Gastrocnemius medialis (tissue), 4 donors: ENCODE measurements around the gene ATP6V0D1.
"Not testable (repeated sequence)": the region's sequence is repeated elsewhere in the genome, so short reads cannot be mapped to it uniquely, and the experiment has no call there.

ENCODE experiments used
- POLR2A ChIP-seq, 2 donors: fragments of 450-650 bp; IDR thresholded peaks; one replicate each; pipeline ENCODE4 v1.6.1; 2017; ENCODE audit warnings: antibody characterized with exemption in 2 of 2, mild to moderate bottlenecking in 2 of 2, moderate library complexity in 2 of 2
- TF ChIP-seq, protein P1 (sequence below), 5 experiments: fragments of 450-650 bp in 3 of 5; fragments of 200-600 bp in 2 of 5; sonication (generic) in 2 of 5; IDR thresholded peaks in 4 of 5; conservative IDR thresholded peaks in 1 of 5; 1 replicate in 4 of 5; 2 replicates in 1 of 5; pipeline ENCODE4 v1.5.1; 2016 to 2019; ENCODE audit warnings: antibody characterized with exemption in 5 of 5, mild to moderate bottlenecking in 3 of 5, moderate library complexity in 3 of 5

DNA sequence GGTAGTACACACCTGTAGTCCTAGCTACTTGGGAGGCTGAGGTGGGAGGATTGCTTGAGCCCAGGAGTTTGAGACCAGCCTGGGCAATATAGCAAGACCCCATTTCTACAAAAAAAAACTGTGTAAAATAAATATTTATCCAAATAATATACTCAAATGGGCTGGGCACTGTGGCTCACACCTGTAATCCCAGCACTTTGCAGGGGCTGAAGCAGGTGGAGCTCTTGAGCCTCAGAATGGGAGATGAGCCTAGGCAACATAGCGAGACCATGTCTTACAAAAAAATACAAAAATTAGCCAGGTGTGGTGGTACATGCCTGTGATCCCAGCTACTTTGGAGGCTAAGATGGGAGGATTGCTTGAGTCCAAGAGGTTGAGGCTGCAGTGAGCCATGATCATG lies 32.9 kb upstream of the ATP6V0D1 start:
- TF ChIP-seq, protein P1, sequence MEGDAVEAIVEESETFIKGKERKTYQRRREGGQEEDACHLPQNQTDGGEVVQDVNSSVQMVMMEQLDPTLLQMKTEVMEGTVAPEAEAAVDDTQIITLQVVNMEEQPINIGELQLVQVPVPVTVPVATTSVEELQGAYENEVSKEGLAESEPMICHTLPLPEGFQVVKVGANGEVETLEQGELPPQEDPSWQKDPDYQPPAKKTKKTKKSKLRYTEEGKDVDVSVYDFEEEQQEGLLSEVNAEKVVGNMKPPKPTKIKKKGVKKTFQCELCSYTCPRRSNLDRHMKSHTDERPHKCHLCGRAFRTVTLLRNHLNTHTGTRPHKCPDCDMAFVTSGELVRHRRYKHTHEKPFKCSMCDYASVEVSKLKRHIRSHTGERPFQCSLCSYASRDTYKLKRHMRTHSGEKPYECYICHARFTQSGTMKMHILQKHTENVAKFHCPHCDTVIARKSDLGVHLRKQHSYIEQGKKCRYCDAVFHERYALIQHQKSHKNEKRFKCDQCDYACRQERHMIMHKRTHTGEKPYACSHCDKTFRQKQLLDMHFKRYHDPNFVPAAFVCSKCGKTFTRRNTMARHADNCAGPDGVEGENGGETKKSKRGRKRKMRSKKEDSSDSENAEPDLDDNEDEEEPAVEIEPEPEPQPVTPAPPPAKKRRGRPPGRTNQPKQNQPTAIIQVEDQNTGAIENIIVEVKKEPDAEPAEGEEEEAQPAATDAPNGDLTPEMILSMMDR (IDR thresholded peaks at IDR 0.05 in 4 of 5, conservative IDR thresholded peaks at IDR 0.05 in 1 of 5), result not testable (repeated sequence)
- TF ChIP-seq POLR2A (IDR thresholded peaks at IDR 0.05), result not testable (repeated sequence)
